Neural progenitor cell (in vitro differentiated cells): Measurements from ENCODE around the gene FER. TPM values are rescaled to one million over a fixed set of nuclear protein-coding genes. Genes with fewer than 3 reads are reported as not detected.

Experiments used
- DNase-seq: peaks from one replicate; pipeline ENCODE4 v3.0.0-alpha.2; 2016; ENCODE audit warnings: low spot score
- H2AFZ ChIP-seq: fragments of 200-600 bp; sonication (generic); replicated peaks from 2 replicates; pipeline ENCODE4 v1.6.1; 2016; ENCODE audit warnings: antibody characterized with exemption
- H3F3A ChIP-seq: fragments of 200-600 bp; sonication (generic); 2 replicates; pipeline ENCODE4 v1.6.1; 2016; ENCODE audit warnings: antibody characterized with exemption, low read depth
- H3K27ac ChIP-seq: fragments of 200-600 bp; sonication (generic); 2 replicates; pipeline ENCODE4 v1.5.1; 2016; ENCODE audit warnings: mild to moderate bottlenecking
- H3K27me3 ChIP-seq: fragments of 200-600 bp; sonication (generic); 2 replicates; pipeline ENCODE4 v1.6.1; 2016; ENCODE audit warnings: mild to moderate bottlenecking, moderate library complexity
- H3K36me3 ChIP-seq: fragments of 200-600 bp; sonication (generic); 2 replicates; pipeline ENCODE4 v1.5.1; 2016
- H3K4me1 ChIP-seq: fragments of 200-600 bp; sonication (generic); 2 replicates; pipeline ENCODE4 v1.6.1; 2016; ENCODE audit warnings: mixed run types
- H3K4me2 ChIP-seq: fragments of 200-600 bp; sonication (generic); 2 replicates; pipeline ENCODE4 v1.6.1; 2016
- H3K4me3 ChIP-seq: fragments of 200-600 bp; sonication (generic); 2 replicates; pipeline ENCODE4 v1.5.1; 2016
- H3K79me2 ChIP-seq: fragments of 200-600 bp; sonication (generic); 2 replicates; pipeline ENCODE4 v1.6.1; 2016; ENCODE audit warnings: low read depth
- H3K9ac ChIP-seq: fragments of 200-600 bp; sonication (generic); 2 replicates; pipeline ENCODE4 v1.6.1; 2016
- H3K9me3 ChIP-seq: fragments of 200-600 bp; sonication (generic); 2 replicates; pipeline ENCODE4 v1.5.1; 2016; ENCODE audit warnings: low read depth
- H4K20me1 ChIP-seq: fragments of 200-600 bp; sonication (generic); 2 replicates; pipeline ENCODE4 v1.6.1; 2016; ENCODE audit warnings: low read depth
- H3K27ac Mint-ChIP-seq: 3 replicates; pipeline ENCODE4 v1.8.0; 2021; ENCODE audit warnings: mixed read lengths
- H3K27me3 Mint-ChIP-seq: 2 replicates; pipeline ENCODE4 v1.8.0; 2022; ENCODE audit warnings: low read depth, mild to moderate bottlenecking, inconsistent platforms, moderate library complexity, mixed read lengths; ENCODE audit not compliant: insufficient read depth
- H3K36me3 Mint-ChIP-seq: 3 replicates; pipeline ENCODE4 v1.8.0; 2021; ENCODE audit warnings: mixed read lengths
- H3K4me1 Mint-ChIP-seq: 3 replicates; pipeline ENCODE4 v1.8.0; 2021; ENCODE audit warnings: mixed read lengths
- H3K4me3 Mint-ChIP-seq: 3 replicates; pipeline ENCODE4 v1.8.0; 2021; ENCODE audit warnings: mild to moderate bottlenecking, moderate library complexity, mixed read lengths
- H3K9me3 Mint-ChIP-seq: 3 replicates; pipeline ENCODE4 v1.8.0; 2020; ENCODE audit warnings: mixed read lengths
- CTCF ChIP-seq: fragments of 200-600 bp; sonication (generic); IDR thresholded peaks from 2 replicates; pipeline ENCODE4 v1.5.1; 2017; ENCODE audit warnings: antibody characterized with exemption, mild to moderate bottlenecking
- EZH2 ChIP-seq: fragments of 200-600 bp; sonication (generic); IDR thresholded peaks from 2 replicates; pipeline ENCODE4 v1.6.1; 2017; ENCODE audit warnings: antibody characterized with exemption, mild to moderate bottlenecking, moderate library complexity
- EZH2phosphoT487 ChIP-seq: fragments of 200-600 bp; sonication (generic); IDR thresholded peaks from 2 replicates; pipeline ENCODE4 v1.6.1; 2017; ENCODE audit warnings: antibody characterized with exemption
- total RNA-seq: library from RNA; depleted of rRNA; stranded (reverse); fragments of >200 nt; gene quantifications from 2 replicates; pipeline ENCODE4 v1.2.3, GENCODE V29; 2015; ENCODE audit warnings: low replicate concordance

FER gene
- total RNA-seq, 1 donor from 2014 or later: 25.0 TPM

DNA sequence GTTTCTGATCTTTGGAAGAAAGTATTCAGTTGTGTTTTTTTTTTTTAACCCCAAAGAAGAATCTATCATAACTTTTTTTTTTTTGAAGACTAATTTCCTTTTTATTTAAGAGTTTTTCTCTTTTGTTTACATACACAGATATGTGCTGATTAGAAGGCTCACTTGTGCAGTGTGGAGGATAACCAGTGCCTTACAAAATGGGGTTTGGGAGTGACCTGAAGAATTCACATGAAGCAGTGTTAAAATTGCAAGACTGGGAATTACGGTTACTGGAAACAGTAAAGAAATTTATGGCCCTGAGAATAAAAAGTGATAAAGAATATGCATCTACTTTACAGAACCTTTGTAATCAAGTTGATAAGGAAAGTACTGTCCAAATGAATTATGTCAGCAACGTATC, 50.3 kb downstream of the FER start:
- no peak overlapping the region for H3K4me3 ChIP-seq
- Mint-ChIP-seq H3K36me3 (peaks cover 39% of the 10 kb centered on the region), H3K9me3 (peaks cover 23% of the 10 kb centered on the region), H3K4me3 (no peak overlapping the region), H3K27ac (no peak overlapping the region), H3K27me3 (no peaks in the 10 kb centered on the region), H3K4me1 (no peaks in the 10 kb centered on the region)
- no peak for DNase-seq
- H2AFZ ChIP-seq: no peak overlapping the region
- peaks cover under 1% of the 10 kb centered on the region for H3K36me3 ChIP-seq
- H3K27me3 ChIP-seq: no peaks in the 10 kb centered on the region
- no peak overlapping the region for H3K27ac ChIP-seq
- TF ChIP-seq CTCF: no peak
- TF ChIP-seq EZH2phosphoT487: no peak
- no peak for TF ChIP-seq EZH2
- no peaks in the 10 kb centered on the region for H4K20me1 ChIP-seq
- peaks cover 3% of the 10 kb centered on the region for H3K79me2 ChIP-seq
- H3K4me1 ChIP-seq: no peaks in the 10 kb centered on the region
- no peaks in the 10 kb centered on the region for H3F3A ChIP-seq
- H3K9me3 ChIP-seq: peaks cover 4% of the 10 kb centered on the region
- H3K4me2 ChIP-seq: no peak overlapping the region
- no peak overlapping the region for H3K9ac ChIP-seq

- H3K4me3 Mint-ChIP-seq: no peak overlapping the region
- H3K27me3 Mint-ChIP-seq: no peaks in the 10 kb centered on the region
- no peak overlapping the region for H3K27ac Mint-ChIP-seq
- H3K27ac ChIP-seq: no peak overlapping the region
- peaks cover 11% of the 10 kb centered on the region for H3K9me3 ChIP-seq
- DNase-seq: no peak
- no peaks in the 10 kb centered on the region for H3K4me1 Mint-ChIP-seq
- TF ChIP-seq EZH2 (no peak), CTCF (no peak), EZH2phosphoT487 (no peak)
- no peak overlapping the region for H3K4me3 ChIP-seq
- H3K9ac ChIP-seq: no peak overlapping the region
- H3K79me2 ChIP-seq: peaks cover 3% of the 10 kb centered on the region
- H3F3A ChIP-seq: no peaks in the 10 kb centered on the region
- no peaks in the 10 kb centered on the region for H3K4me1 ChIP-seq
- H3K9me3 Mint-ChIP-seq: peaks cover 25% of the 10 kb centered on the region
- H3K4me2 ChIP-seq: no peak overlapping the region
- H3K36me3 ChIP-seq: peaks cover 8% of the 10 kb centered on the region
- peaks cover 40% of the 10 kb centered on the region for H3K36me3 Mint-ChIP-seq
- no peaks in the 10 kb centered on the region for H4K20me1 ChIP-seq
- no peak overlapping the region for H2AFZ ChIP-seq
- H3K27me3 ChIP-seq: no peaks in the 10 kb centered on the region
These were observed 51.0 kb downstream of the FER start for GRCh38 chr5:108798513-108799265.

DNA sequence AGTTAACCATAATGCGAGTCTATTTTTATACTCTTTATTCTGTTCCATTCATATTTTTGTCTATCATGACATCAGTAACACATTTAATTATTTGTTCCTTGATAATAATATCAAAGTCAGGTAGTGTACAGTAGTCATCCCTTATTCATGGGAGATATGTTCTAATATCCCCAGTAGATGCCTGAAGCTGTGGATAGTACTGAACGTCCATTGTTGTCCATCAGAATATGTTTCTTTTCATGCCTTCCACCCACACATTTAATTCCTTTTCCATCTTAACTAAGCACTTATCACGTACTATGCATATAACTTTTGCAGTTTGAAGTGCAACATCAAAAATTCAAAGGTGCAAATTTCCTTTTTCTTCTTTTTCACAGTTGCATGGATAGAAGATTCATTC, 53.6 kb downstream of the FER start:
- no peaks in the 10 kb centered on the region for H3K4me1 Mint-ChIP-seq
- Histone ChIP-seq H3F3A (no peaks in the 10 kb centered on the region), H3K4me2 (no peak overlapping the region), H3K9me3 (peaks cover 14% of the 10 kb centered on the region), H3K36me3 (peaks cover 10% of the 10 kb centered on the region), H3K27me3 (no peaks in the 10 kb centered on the region), H2AFZ (no peak overlapping the region), H3K4me3 (no peak overlapping the region), H3K79me2 (peaks cover 14% of the 10 kb centered on the region), H3K27ac (no peak overlapping the region), H3K4me1 (no peaks in the 10 kb centered on the region), H4K20me1 (no peaks in the 10 kb centered on the region), H3K9ac (no peak overlapping the region)
- H3K27me3 Mint-ChIP-seq: peaks cover 2% of the 10 kb centered on the region
- DNase-seq: no peak
- H3K4me3 Mint-ChIP-seq: no peak overlapping the region
- TF ChIP-seq EZH2: no peak
- no peak for TF ChIP-seq CTCF
- TF ChIP-seq EZH2phosphoT487: no peak
- no peak overlapping the region for H3K27ac Mint-ChIP-seq
- H3K36me3 Mint-ChIP-seq: peaks cover 39% of the 10 kb centered on the region
- peaks cover 33% of the 10 kb centered on the region for H3K9me3 Mint-ChIP-seq
